Smooth muscle cell (in vitro differentiated cells): ENCODE measurements around the gene BEND7. TPM values are rescaled to one million over a fixed set of nuclear protein-coding genes. Genes with fewer than 3 reads are reported as not detected.

Source experiments
- DNase-seq: peaks from one replicate; lab custom pipeline; 2025; ENCODE audit not compliant: unreplicated experiment; lab: John Stamatoyannopoulos, UW
- H2AFZ ChIP-seq: fragments of 200-600 bp; sonication (generic); 2 replicates; pipeline ENCODE4 v1.6.0; 2016; ENCODE audit warnings: antibody characterized with exemption, low read depth, mild to moderate bottlenecking
- H3F3A ChIP-seq: fragments of 200-600 bp; sonication (generic); 2 replicates; pipeline ENCODE4 v1.6.0; 2017; ENCODE audit warnings: antibody characterized with exemption, low read depth
- H3K27ac ChIP-seq: fragments of 200-600 bp; sonication (generic); 2 replicates; pipeline ENCODE4 v1.5.1; 2016; ENCODE audit warnings: low read depth, mild to moderate bottlenecking
- H3K27me3 ChIP-seq: fragments of 200-600 bp; sonication (generic); 2 replicates; pipeline ENCODE4 v1.6.1; 2016; ENCODE audit warnings: low read depth, mild to moderate bottlenecking
- H3K36me3 ChIP-seq: fragments of 200-600 bp; sonication (generic); 2 replicates; pipeline ENCODE4 v1.5.1; 2016; ENCODE audit warnings: low read depth
- H3K4me1 ChIP-seq: fragments of 200-600 bp; sonication (generic); 2 replicates; pipeline ENCODE4 v1.5.1; 2016; ENCODE audit warnings: low read depth
- H3K4me2 ChIP-seq: fragments of 200-600 bp; sonication (generic); 2 replicates; pipeline ENCODE4 v1.6.0; 2016; ENCODE audit warnings: mild to moderate bottlenecking
- H3K4me3 ChIP-seq: fragments of 200-600 bp; sonication (generic); 2 replicates; pipeline ENCODE4 v1.5.1; 2016; ENCODE audit warnings: mild to moderate bottlenecking
- H3K79me2 ChIP-seq: fragments of 200-600 bp; sonication (generic); 2 replicates; pipeline ENCODE4 v1.6.0; 2016; ENCODE audit warnings: low read depth, mild to moderate bottlenecking
- H3K9ac ChIP-seq: fragments of 200-600 bp; sonication (generic); 2 replicates; pipeline ENCODE4 v1.6.0; 2016; ENCODE audit warnings: low read depth
- H3K9me3 ChIP-seq: fragments of 200-600 bp; sonication (generic); replicated peaks from 2 replicates; pipeline ENCODE4 v1.5.1; 2016; ENCODE audit warnings: low read depth
- H4K20me1 ChIP-seq: fragments of 200-600 bp; sonication (generic); 2 replicates; pipeline ENCODE4 v1.6.0; 2016; ENCODE audit warnings: low read depth
- WGBS: methylation state at CpG from one replicate; pipeline ENCODE4 v1.1.7; 2016; ENCODE audit warnings: low lambda C conversion rate; 5-methylcytosine and 5-hydroxymethylcytosine counted together
- polyA plus RNA-seq: library from polyadenylated mRNA; unstranded; fragments of >200 nt; fragmentation: Nextera tagmentation; extraction: Ambion mirVana; gene quantifications from 2 replicates; pipeline ENCODE4 v1.2.1, GENCODE V29; 2016
- total RNA-seq: library from RNA; depleted of rRNA; stranded (reverse); fragments of >200 nt; gene quantifications from 2 replicates; pipeline ENCODE4 v1.2.3, GENCODE V29; 2014
- TF ChIP-seq, protein P1 (sequence below): fragments of 200-600 bp; sonication (generic); IDR thresholded peaks from 2 replicates; pipeline ENCODE4 v1.5.1; 2017; ENCODE audit warnings: borderline replicate concordance, mild to moderate bottlenecking, antibody characterized with exemption; ENCODE audit not compliant: insufficient read depth, poor library complexity, severe bottlenecking

The BEND7 gene, protein sequence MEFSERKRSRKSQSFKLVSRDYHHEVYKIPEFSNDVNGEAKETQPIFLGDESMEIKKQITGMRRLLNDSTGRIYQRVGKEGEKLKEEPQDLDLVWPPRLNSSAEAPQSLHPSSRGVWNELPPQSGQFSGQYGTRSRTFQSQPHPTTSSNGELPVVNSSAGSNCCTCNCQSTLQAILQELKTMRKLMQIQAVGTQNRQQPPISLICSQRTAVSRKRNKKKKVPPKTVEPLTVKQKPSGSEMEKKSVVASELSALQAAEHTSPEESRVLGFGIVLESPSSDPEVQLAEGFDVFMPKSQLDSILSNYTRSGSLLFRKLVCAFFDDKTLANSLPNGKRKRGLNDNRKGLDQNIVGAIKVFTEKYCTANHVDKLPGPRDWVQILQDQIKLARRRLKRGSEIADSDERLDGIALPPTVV
- total RNA-seq (3.4 and 5.8 TPM in 2 replicates), polyA plus RNA-seq (1.7 and 4.4 TPM in 2 replicates)

DNA sequence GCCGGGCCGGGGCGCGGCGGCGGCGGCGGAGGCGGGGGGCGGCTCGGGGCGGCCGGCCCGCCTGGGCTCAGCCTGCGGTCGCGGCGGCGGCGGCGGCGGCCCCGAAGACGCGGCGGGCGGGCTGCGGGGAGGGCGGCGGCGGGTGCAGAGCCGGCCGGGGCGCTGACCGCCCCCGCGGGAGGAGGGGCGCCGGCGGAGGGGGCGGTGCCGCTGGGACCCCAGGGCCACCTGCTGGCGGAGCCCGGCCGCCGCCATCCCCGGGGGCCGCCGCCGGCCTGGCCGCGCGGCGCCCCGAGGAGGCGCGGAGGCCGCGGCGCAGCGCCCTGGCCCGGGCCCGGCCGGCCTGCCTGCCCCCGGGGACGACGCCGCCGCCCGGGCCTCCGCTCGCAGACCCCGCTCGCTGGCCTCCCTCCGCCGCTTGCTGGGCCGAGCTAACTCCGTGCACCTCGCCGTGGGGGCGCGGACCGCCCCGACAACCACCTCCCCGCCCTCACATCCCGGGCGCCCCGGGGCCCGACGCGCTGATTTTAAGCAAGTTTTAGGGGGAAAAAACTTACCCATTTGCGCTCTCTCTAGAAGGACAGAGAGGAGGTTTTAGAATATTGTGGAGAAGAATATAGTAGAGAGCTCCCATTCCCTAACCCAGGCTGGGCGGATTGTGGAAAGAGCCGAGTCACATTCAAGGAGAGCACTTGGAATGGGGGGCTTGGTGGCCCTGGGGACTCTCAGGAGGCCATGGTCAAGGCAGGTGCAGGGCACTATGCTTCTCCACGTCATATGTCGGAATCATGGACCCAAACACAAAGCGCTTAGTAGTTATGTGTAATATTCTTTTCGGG is at the start of gene BEND7:
BEND7 (minus strand) TSS at position 140 of the 839 bp plus-strand sequence. CDS start 481 bp downstream, outside the sequence.
- Histone ChIP-seq H3K9ac (peak within 1 kb of the TSS; percentile 6), H3K79me2 (no peaks in the 10 kb centered on the region), H3K4me1 (no peaks in the 10 kb centered on the region), H3F3A (no peaks in the 10 kb centered on the region), H4K20me1 (no peaks in the 10 kb centered on the region), H3K9me3 (no peaks in the 10 kb centered on the region), H3K4me3 (peak within 1 kb of the TSS; percentile 48), H3K27me3 (peaks cover 14% of the 10 kb centered on the region), H3K27ac (peak within 1 kb of the TSS; percentile 25), H3K36me3 (no peaks in the 10 kb centered on the region), H2AFZ (peak within 1 kb of the TSS; percentile 84), H3K4me2 (peak within 1 kb of the TSS; percentile 92)
- TF ChIP-seq, protein P1, sequence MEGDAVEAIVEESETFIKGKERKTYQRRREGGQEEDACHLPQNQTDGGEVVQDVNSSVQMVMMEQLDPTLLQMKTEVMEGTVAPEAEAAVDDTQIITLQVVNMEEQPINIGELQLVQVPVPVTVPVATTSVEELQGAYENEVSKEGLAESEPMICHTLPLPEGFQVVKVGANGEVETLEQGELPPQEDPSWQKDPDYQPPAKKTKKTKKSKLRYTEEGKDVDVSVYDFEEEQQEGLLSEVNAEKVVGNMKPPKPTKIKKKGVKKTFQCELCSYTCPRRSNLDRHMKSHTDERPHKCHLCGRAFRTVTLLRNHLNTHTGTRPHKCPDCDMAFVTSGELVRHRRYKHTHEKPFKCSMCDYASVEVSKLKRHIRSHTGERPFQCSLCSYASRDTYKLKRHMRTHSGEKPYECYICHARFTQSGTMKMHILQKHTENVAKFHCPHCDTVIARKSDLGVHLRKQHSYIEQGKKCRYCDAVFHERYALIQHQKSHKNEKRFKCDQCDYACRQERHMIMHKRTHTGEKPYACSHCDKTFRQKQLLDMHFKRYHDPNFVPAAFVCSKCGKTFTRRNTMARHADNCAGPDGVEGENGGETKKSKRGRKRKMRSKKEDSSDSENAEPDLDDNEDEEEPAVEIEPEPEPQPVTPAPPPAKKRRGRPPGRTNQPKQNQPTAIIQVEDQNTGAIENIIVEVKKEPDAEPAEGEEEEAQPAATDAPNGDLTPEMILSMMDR = no peak
- DNase-seq = no peak
- 11% methylated on average over 37 of the region's 98 CpGs for WGBS

DNA sequence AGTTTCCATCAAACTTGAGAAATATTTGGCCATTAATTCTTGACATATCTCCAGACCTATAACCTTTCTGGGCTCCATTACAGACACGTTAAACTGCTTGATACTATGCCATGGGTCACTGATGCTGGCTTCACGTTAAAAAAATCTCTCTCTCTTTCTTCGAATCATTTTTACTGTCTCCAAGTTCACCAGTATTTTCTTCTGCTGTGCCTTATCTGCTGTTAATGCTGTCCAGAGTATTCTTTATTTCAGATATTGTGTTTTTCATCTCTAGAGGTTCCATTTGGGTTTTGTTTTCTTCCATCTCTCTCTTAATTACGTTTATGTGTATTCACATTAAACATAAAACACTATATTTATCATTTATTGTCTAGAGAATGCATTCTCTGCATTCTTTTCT is 45.1 kb upstream of the BEND7 start:
- WGBS = 72% methylated on average over 4 of the region's 4 CpGs
- DNase-seq = no peak
- Histone ChIP-seq H3K36me3 (no peaks in the 10 kb centered on the region), H3K9me3 (no peaks in the 10 kb centered on the region), H3K4me2 (no peak overlapping the region), H4K20me1 (no peaks in the 10 kb centered on the region), H3F3A (no peaks in the 10 kb centered on the region), H3K4me3 (no peak overlapping the region), H3K27me3 (peaks cover 18% of the 10 kb centered on the region), H2AFZ (no peak overlapping the region), H3K4me1 (no peaks in the 10 kb centered on the region), H3K27ac (no peak overlapping the region), H3K79me2 (no peaks in the 10 kb centered on the region), H3K9ac (no peak overlapping the region)
- TF ChIP-seq, protein P1 = no peak

DNA sequence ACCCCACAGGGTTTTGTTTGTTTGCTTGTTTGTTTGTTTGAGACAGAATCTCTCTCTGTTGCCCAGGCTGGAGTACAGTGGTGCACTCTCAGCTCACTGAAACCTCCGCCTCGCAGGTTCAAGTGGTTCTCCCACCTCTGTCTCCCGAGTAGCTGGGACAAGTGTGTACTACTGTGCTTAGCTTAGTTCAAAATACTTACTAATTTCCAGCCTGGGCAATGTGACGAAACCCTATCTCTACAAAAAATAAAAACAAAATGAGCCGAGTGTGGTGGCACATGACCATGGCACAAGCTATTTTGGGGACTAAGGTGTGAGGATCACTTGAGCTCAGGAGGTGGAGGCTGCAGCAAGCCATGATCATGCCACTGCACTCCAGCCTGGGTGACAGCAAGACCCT is 42.7 kb upstream of the BEND7 start:
- Histone ChIP-seq H3K27ac (no peak overlapping the region), H3K36me3 (no peaks in the 10 kb centered on the region), H3K4me1 (no peaks in the 10 kb centered on the region), H3K27me3 (peaks cover 8% of the 10 kb centered on the region), H4K20me1 (no peaks in the 10 kb centered on the region), H3K4me2 (no peak overlapping the region), H3K79me2 (no peaks in the 10 kb centered on the region), H3K9ac (no peak overlapping the region), H3F3A (no peaks in the 10 kb centered on the region), H3K4me3 (no peak overlapping the region), H2AFZ (no peak overlapping the region), H3K9me3 (no peaks in the 10 kb centered on the region)
- no peak for DNase-seq
- TF ChIP-seq, protein P1 = no peak
- WGBS = 80% methylated on average over 5 of the region's 5 CpGs
